Breast epithelium (tissue), 4 donors: ENCODE data around the gene ROR1. TPM values are rescaled to one million over a fixed set of nuclear protein-coding genes. Genes with fewer than 3 reads are reported as not detected.

ENCODE experiments used
- DNase-seq, 2 donors: peaks; one replicate each; pipeline ENCODE4 v3.0.0-alpha.2; 2019; ENCODE audit warnings: low spot score in 2 of 2
- H3K27ac ChIP-seq, 2 donors: fragments of 200-600 bp; sonication (generic) in 1 of 2; one replicate each; pipeline ENCODE4 v1.5.1; 2016 to 2019; ENCODE audit warnings: mild to moderate bottlenecking in 1 of 2
- H3K27me3 ChIP-seq, 2 donors: fragments of 200-600 bp; sonication (generic) in 1 of 2; one replicate each; pipeline versions ENCODE4 v1.5.1 to v1.6.0; 2017 to 2019; ENCODE audit warnings: control low read depth in 1 of 2, mild to moderate bottlenecking in 1 of 2
- H3K36me3 ChIP-seq: fragments of 200-600 bp; one replicate; pipeline ENCODE4 v1.5.1; 2019
- H3K4me1 ChIP-seq, 2 donors: fragments of 200-600 bp; sonication (generic); one replicate each; pipeline ENCODE4 v1.5.1; 2016 to 2019; ENCODE audit warnings: control low read depth in 1 of 2
- H3K4me3 ChIP-seq, 3 donors: fragments of 200-600 bp; sonication (generic); 1 replicate in 2 of 3; 2 replicates in 1 of 3; pipeline ENCODE4 v1.5.1; 2016 to 2019; ENCODE audit warnings: mild to moderate bottlenecking in 3 of 3, moderate library complexity in 2 of 3
- H3K9me3 ChIP-seq, 2 donors: fragments of 200-600 bp; sonication (generic) in 1 of 2; one replicate each; pipeline ENCODE4 v1.5.1; 2016 to 2019; ENCODE audit warnings: control low read depth in 1 of 2
- CTCF ChIP-seq, 3 donors: fragments of 450-650 bp; IDR thresholded peaks; one replicate each; pipeline ENCODE4 v1.5.1; 2016 to 2017; ENCODE audit warnings: antibody characterized with exemption in 3 of 3, mild to moderate bottlenecking in 3 of 3, moderate library complexity in 3 of 3
- POLR2A ChIP-seq: fragments of 450-650 bp; IDR thresholded peaks from one replicate; pipeline ENCODE4 v1.6.1; 2016; ENCODE audit warnings: antibody characterized with exemption, mild to moderate bottlenecking, moderate library complexity
- POLR2AphosphoS5 ChIP-seq, 3 donors: sonication (generic); formaldehyde crosslinking; IDR thresholded peaks; one replicate each; pipeline ENCODE4 v1.6.1; 2017; ENCODE audit warnings: antibody characterized with exemption in 3 of 3
- intact Hi-C: fragments of 100-400 bp; cut with DNase I; formaldehyde crosslinking; loops from one replicate; pipeline ENCODE4 v1.15.1; 2023; ENCODE audit warnings: low total_unique reads
- total RNA-seq, 3 donors: library from RNA; depleted of rRNA; stranded (reverse); fragments of >200 nt; gene quantifications; one replicate each; pipeline ENCODE4 v1.1.0, GENCODE V29; 2016

Gene ROR1
- total RNA-seq, 3 donors from 2014 or later: 5.9 to 11.6 (median 7.7) TPM

GRCh38 chr1:63772876-63773275 lies 941 bp upstream of the ROR1 start:
- H3K4me1 ChIP-seq: no peaks in the 10 kb centered on the region
- TF ChIP-seq POLR2AphosphoS5 (IDR thresholded peaks at IDR 0.05) (no peak), CTCF (IDR thresholded peaks at IDR 0.05) (no peak), POLR2A (no peak)
- no peak overlapping the region for H3K4me3 ChIP-seq
- no peaks in the 10 kb centered on the region for H3K36me3 ChIP-seq
- no peaks in the 10 kb centered on the region for H3K9me3 ChIP-seq
- no peak for DNase-seq
- H3K27ac ChIP-seq: no peak overlapping the region
- no peaks in the 10 kb centered on the region for H3K27me3 ChIP-seq
- intact Hi-C loops: no loop called here

GRCh38 chr1:63773496-63773814 lies 362 bp upstream of the ROR1 start:
- Histone ChIP-seq H3K36me3 (no peaks in the 10 kb centered on the region), H3K27ac (peak overlapping the region; percentile 81 to 91), H3K27me3 (no peaks in the 10 kb centered on the region), H3K4me3 (peak overlapping the region; percentile 73 to 84 (median 73)), H3K9me3 (no peaks in the 10 kb centered on the region), H3K4me1 (no peaks in the 10 kb centered on the region)
- intact Hi-C loops: no loop called here
- TF ChIP-seq POLR2A (no peak), POLR2AphosphoS5 (IDR thresholded peaks at IDR 0.05) (no peak), CTCF (IDR thresholded peaks at IDR 0.05) (no peak)
- no peak for DNase-seq

GRCh38 chr1:63774617-63775417 lies 1.0 kb downstream of the ROR1 start:
- Histone ChIP-seq H3K27me3 (no peaks in the 10 kb centered on the region), H3K27ac (peak overlapping the region; percentile 81 to 91), H3K9me3 (no peaks in the 10 kb centered on the region), H3K36me3 (no peaks in the 10 kb centered on the region), H3K4me3 (peak overlapping the region; percentile 73 to 84 (median 73)), H3K4me1 (no peaks in the 10 kb centered on the region)
- no peak for TF ChIP-seq POLR2A
- TF ChIP-seq CTCF (IDR thresholded peaks at IDR 0.05): no peak
- TF ChIP-seq POLR2AphosphoS5 (IDR thresholded peaks at IDR 0.05): no peak
- intact Hi-C loops: no loop called here
- peak in 1 of 2 donors; percentile 22 for DNase-seq

GRCh38 chr1:63775418-63776127 lies 1.8 kb downstream of the ROR1 start:
- intact Hi-C loops: no loop called here
- DNase-seq: no peak
- H3K4me1 ChIP-seq: no peaks in the 10 kb centered on the region
- H3K9me3 ChIP-seq: no peaks in the 10 kb centered on the region
- no peaks in the 10 kb centered on the region for H3K36me3 ChIP-seq
- no peaks in the 10 kb centered on the region for H3K27me3 ChIP-seq
- H3K4me3 ChIP-seq: peak overlapping the region; percentile 73 to 84 (median 73)
- peak overlapping the region in 1 of 2 donors; percentile 91 for H3K27ac ChIP-seq
- TF ChIP-seq POLR2AphosphoS5 (IDR thresholded peaks at IDR 0.05): no peak
- no peak for TF ChIP-seq CTCF (IDR thresholded peaks at IDR 0.05)
- TF ChIP-seq POLR2A: no peak

GRCh38 chr1:63777286-63777685 lies 3.5 kb downstream of the ROR1 start:
- DNase-seq: no peak
- Histone ChIP-seq H3K36me3 (no peaks in the 10 kb centered on the region), H3K4me3 (no peak overlapping the region), H3K27ac (no peak overlapping the region), H3K4me1 (no peaks in the 10 kb centered on the region), H3K9me3 (no peaks in the 10 kb centered on the region), H3K27me3 (no peaks in the 10 kb centered on the region)
- TF ChIP-seq CTCF (IDR thresholded peaks at IDR 0.05): no peak
- no peak for TF ChIP-seq POLR2AphosphoS5 (IDR thresholded peaks at IDR 0.05)
- TF ChIP-seq POLR2A: no peak
- intact Hi-C loops: no loop called here
